Fibroblast of lung (primary cell): Measurements from ENCODE around the gene SELENOH.

Experiments
- CTCF ChIP-seq, 2 donors: IDR thresholded peaks in 1 of 2; conservative IDR thresholded peaks in 1 of 2; 1 replicate in 1 of 2; 2 replicates in 1 of 2; pipeline ENCODE4 v1.5.1; 2011 to 2012; ENCODE audit warnings: low read length in 2 of 2, control low read depth in 1 of 2, inconsistent platforms in 1 of 2, low read depth in 1 of 2, mild to moderate bottlenecking in 1 of 2
- EZH2 ChIP-seq: IDR thresholded peaks from 2 replicates; pipeline ENCODE4 v1.5.1; 2012; ENCODE audit warnings: low read length, control low read depth, mild to moderate bottlenecking; ENCODE audit errors: missing control alignments

- TF ChIP-seq CTCF (conservative IDR thresholded peaks at IDR 0.05 in 1 of 2, IDR thresholded peaks at IDR 0.05 in 1 of 2; ENCODE audit: low read depth in 1 of 2, low read length in 2 of 2) (no peak), EZH2 (no peak)
Measured at GRCh38 chr11:57776031-57776521, 34.8 kb downstream of the SELENOH start.
